Measurements from ENCODE around the gene CELA2A. TPM values are rescaled to one million over a fixed set of nuclear protein-coding genes. Genes with fewer than 3 reads are reported as not detected.

Gene CELA2A
- total RNA-seq, 5 donors from 2014 or later (not counting 1 experiment from before 2014, with no cell fraction given) = 1.3 to 1.8 (median 1.5) TPM; not detected in 2

DNA sequence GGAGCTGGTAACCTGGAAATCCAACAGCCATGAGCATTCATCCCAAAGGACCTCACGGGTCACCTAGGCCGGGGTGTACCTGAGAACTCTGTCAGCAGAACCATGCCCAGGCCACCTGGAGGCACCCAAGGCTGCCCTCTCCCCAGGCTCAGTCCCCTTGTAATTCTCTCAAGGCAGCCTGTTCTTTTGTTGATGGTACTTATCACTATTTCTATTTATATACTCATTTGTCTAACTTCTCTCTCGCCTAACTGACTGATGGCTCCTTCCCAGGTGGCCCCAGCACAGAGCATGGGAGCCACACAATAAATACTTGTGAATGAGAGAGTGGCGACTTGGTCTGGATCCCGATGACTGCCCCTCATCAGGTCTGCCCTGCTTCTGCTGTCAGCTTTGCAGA, 50.7 kb downstream of the CELA2A start:
- no peaks in the 10 kb centered on the region for H3K4me1 ChIP-seq (ENCODE audit: control insufficient read depth in 1 of 2, extremely low read depth in 1 of 2, insufficient read depth in 2 of 2, low read length in 2 of 2)
- Mint-ChIP-seq H3K9me3 (no peaks in the 10 kb centered on the region), H3K27me3 (no peaks in the 10 kb centered on the region), H3K4me1 (peaks cover 0 to 7% (median 5%) of the 10 kb centered on the region in 3 donors), H3K36me3 (peaks cover 24% of the 10 kb centered on the region), H3K27ac (no peak overlapping the region), H3K4me3 (no peak overlapping the region)
- no peaks in the 10 kb centered on the region for H3K27me3 ChIP-seq (replicated peaks in 1 of 2; ENCODE audit: control insufficient read depth in 2 of 2, extremely low read depth in 1 of 2, insufficient read depth in 2 of 2, low read length in 1 of 2)
- H3K36me3 ChIP-seq (ENCODE audit: control insufficient read depth in 2 of 2, extremely low read depth in 1 of 2, insufficient read depth in 1 of 2, low read length in 1 of 2) = peaks cover 5 to 27% of the 10 kb centered on the region in 2 donors
- ChIA-PET POLR2A (no interaction called here), CTCF (no interaction called here)
- DNase-seq (no peak), ATAC-seq (replicated peaks in 1 of 4) (no peak)
- 91% methylated on average over 2 of the region's 5 CpGs for WGBS (ENCODE audit: insufficient coverage)
- H3K9me3 ChIP-seq = no peaks in the 10 kb centered on the region
- no peak overlapping the region for H3K4me3 ChIP-seq (ENCODE audit: control insufficient read depth in 1 of 2, extremely low read depth in 1 of 2, low read length in 1 of 2)
- H3K27ac ChIP-seq (ENCODE audit: low read length) = no peak overlapping the region

DNA sequence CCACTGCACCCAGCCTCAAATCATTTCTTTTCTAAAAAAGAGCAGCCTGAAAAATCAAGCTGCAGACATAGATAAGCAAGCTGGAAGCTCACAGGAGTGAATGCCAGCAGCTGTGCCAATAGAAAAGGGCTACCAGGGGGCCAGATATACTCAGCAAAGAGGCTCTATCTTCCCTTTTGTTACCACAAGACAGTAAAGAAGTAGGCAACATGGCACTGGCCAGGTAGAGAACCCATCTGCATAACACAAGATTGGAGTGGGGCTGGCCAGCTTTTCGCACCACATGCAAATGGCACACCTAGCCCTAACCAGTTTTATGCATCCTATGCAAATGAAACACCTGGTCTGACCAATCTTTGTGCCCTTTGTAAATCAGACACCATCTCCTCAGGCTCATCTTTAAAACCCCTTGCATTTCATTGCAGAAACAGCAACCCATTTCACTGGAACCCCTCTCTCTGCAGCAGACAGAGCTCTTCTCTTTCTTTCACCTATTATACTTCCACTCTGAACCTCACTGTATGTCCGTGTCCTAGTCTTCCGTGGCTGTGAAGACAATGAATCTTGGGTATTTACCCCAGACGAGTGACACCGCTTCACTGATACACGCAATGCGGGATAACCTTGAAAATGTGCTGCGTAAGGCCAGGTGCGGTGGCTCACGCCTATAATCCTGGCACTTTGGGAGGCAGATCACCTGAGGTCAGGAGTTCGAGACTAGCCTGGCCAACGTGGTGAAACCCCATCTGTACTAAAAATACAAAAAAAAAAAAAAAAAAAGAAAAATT, 52.4 kb downstream of the CELA2A start:
- Mint-ChIP-seq H3K4me3 (no peak overlapping the region), H3K4me1 (peaks cover 4 to 8% (median 5%) of the 10 kb centered on the region in 3 donors), H3K9me3 (no peaks in the 10 kb centered on the region), H3K36me3 (peaks cover 35% of the 10 kb centered on the region), H3K27ac (no peak overlapping the region), H3K27me3 (no peaks in the 10 kb centered on the region)
- H3K9me3 ChIP-seq = no peaks in the 10 kb centered on the region
- H3K4me3 ChIP-seq (ENCODE audit: control insufficient read depth in 1 of 2, extremely low read depth in 1 of 2, low read length in 1 of 2) = no peak overlapping the region
- no peaks in the 10 kb centered on the region for H3K4me1 ChIP-seq (ENCODE audit: control insufficient read depth in 1 of 2, extremely low read depth in 1 of 2, insufficient read depth in 2 of 2, low read length in 2 of 2)
- DNase-seq = no peak
- H3K36me3 ChIP-seq (ENCODE audit: control insufficient read depth in 2 of 2, extremely low read depth in 1 of 2, insufficient read depth in 1 of 2, low read length in 1 of 2) = peaks cover 5 to 23% of the 10 kb centered on the region in 2 donors
- CTCF ChIA-PET = no interaction called here
- ATAC-seq (replicated peaks in 1 of 4) = no peak
- no peaks in the 10 kb centered on the region for H3K27me3 ChIP-seq (replicated peaks in 1 of 2; ENCODE audit: control insufficient read depth in 2 of 2, extremely low read depth in 1 of 2, insufficient read depth in 2 of 2, low read length in 1 of 2)
- WGBS (ENCODE audit: insufficient coverage) = over 99% methylated on average over 9 of the region's 12 CpGs
- no peak overlapping the region for H3K27ac ChIP-seq (ENCODE audit: low read length)
- POLR2A ChIA-PET = interaction anchor here in 1 of 2 donors (0.5 kb wide), 1 partner anchor 85 kb away, joined by 3 read pairs; no protein-coding TSS in a partner anchor

DNA sequence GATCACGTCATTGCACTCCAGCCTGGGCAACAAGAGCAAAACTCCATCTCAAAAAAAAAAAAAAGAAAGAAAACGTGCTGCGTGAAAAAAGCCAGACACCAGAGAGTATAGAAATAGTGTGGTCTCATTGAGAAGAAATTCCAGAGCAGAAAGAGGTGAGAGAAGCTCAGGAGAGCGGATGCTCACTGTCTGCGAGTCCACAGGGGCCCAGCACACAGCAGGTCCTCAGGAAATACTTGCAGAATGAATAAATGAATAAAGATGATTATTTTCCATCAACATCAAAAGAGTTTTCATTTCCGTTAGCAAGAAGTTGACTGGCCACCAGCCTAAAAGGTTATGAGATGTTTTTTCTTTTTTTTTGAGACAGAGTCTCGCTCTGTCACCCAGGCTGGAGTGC, 53.1 kb downstream of the CELA2A start:
- H3K36me3 Mint-ChIP-seq = peaks cover 40% of the 10 kb centered on the region

DNA sequence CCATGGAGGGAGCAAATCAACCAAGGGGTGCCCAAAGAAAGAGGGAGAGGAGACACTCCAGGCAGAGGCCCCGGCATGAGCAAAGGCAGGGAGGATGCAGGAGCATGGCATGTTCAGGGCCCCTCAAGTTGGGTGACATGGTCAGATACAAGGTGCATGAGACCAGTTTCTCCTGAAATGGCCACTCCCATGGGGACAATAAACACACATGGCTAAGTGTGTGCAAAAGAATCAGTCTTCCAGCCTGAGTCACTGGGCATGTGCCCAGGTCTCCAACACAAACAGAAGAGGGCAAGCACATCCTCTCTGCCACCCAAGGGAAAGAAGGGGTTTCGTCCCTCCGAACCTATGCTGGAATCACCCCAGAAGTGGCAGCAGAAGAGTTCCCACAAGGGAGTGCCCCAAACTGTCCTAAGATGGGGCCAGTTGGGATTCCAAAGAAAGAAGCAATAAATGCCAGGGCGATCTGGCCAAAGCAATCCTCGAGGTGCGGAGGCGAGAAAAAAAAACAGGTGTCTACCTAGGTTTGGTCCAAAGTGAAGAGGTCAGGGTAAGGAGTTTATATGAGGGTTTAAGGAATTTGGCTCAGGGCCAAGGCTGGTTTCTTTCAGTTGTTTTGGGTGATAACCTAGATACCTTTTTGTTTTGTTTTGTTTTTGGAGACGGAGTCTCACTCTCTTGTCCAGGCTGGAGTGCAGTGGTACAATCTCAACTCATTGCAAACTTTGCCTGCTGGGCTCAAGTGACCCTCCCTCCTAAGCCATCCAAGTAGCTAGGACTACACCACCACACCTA, 54.3 kb downstream of the CELA2A start:
- 99% methylated on average over 7 of the region's 8 CpGs for WGBS (ENCODE audit: insufficient coverage)
- no peaks in the 10 kb centered on the region for H3K9me3 Mint-ChIP-seq
- POLR2A ChIA-PET = no interaction called here
- Histone ChIP-seq H3K4me1 (ENCODE audit: control insufficient read depth in 1 of 2, extremely low read depth in 1 of 2, insufficient read depth in 2 of 2, low read length in 2 of 2) (peaks cover 2 to 7% of the 10 kb centered on the region in 2 experiments), H3K27me3 (replicated peaks in 1 of 2; ENCODE audit: control insufficient read depth in 2 of 2, extremely low read depth in 1 of 2, insufficient read depth in 2 of 2, low read length in 1 of 2) (no peaks in the 10 kb centered on the region), H3K4me3 (ENCODE audit: control insufficient read depth in 1 of 2, extremely low read depth in 1 of 2, low read length in 1 of 2) (no peak overlapping the region), H3K27ac (ENCODE audit: low read length) (no peak overlapping the region), H3K9me3 (no peaks in the 10 kb centered on the region), H3K36me3 (ENCODE audit: control insufficient read depth in 2 of 2, extremely low read depth in 1 of 2, insufficient read depth in 1 of 2, low read length in 1 of 2) (peaks cover 0 to 15% of the 10 kb centered on the region in 2 donors)
- no peak overlapping the region for H3K27ac Mint-ChIP-seq
- no peak for DNase-seq
- CTCF ChIA-PET = no interaction called here
- H3K4me1 Mint-ChIP-seq = peaks cover 12 to 24% (median 20%) of the 10 kb centered on the region in 3 donors
- peaks cover 46% of the 10 kb centered on the region for H3K36me3 Mint-ChIP-seq
- H3K4me3 Mint-ChIP-seq = no peak overlapping the region
- H3K27me3 Mint-ChIP-seq = no peaks in the 10 kb centered on the region
- no peak for ATAC-seq (replicated peaks in 1 of 4)

More for the DNA sequence above, 53.1 kb downstream of the CELA2A start:
- no peaks in the 10 kb centered on the region for H3K27me3 ChIP-seq (replicated peaks in 1 of 2; ENCODE audit: control insufficient read depth in 2 of 2, extremely low read depth in 1 of 2, insufficient read depth in 2 of 2, low read length in 1 of 2)
- Mint-ChIP-seq H3K27me3 (no peaks in the 10 kb centered on the region), H3K9me3 (no peaks in the 10 kb centered on the region), H3K4me3 (no peak overlapping the region), H3K4me1 (peaks cover 5 to 15% (median 10%) of the 10 kb centered on the region in 3 donors), H3K27ac (no peak overlapping the region)
- DNase-seq (no peak), ATAC-seq (replicated peaks in 1 of 4) (no peak)
- peaks cover 0 to under 1% of the 10 kb centered on the region in 2 experiments for H3K4me1 ChIP-seq (ENCODE audit: control insufficient read depth in 1 of 2, extremely low read depth in 1 of 2, insufficient read depth in 2 of 2, low read length in 2 of 2)
- H3K36me3 ChIP-seq (ENCODE audit: control insufficient read depth in 2 of 2, extremely low read depth in 1 of 2, insufficient read depth in 1 of 2, low read length in 1 of 2) = peaks cover 0 to 24% of the 10 kb centered on the region in 2 donors
- WGBS (ENCODE audit: insufficient coverage) = no CpG with 5 or more reads among the region's 7 CpGs
- H3K27ac ChIP-seq (ENCODE audit: low read length) = no peak overlapping the region
- ChIA-PET CTCF (no interaction called here), POLR2A (no interaction called here)
- no peak overlapping the region for H3K4me3 ChIP-seq (ENCODE audit: control insufficient read depth in 1 of 2, extremely low read depth in 1 of 2, low read length in 1 of 2)
- H3K9me3 ChIP-seq = no peaks in the 10 kb centered on the region

DNA sequence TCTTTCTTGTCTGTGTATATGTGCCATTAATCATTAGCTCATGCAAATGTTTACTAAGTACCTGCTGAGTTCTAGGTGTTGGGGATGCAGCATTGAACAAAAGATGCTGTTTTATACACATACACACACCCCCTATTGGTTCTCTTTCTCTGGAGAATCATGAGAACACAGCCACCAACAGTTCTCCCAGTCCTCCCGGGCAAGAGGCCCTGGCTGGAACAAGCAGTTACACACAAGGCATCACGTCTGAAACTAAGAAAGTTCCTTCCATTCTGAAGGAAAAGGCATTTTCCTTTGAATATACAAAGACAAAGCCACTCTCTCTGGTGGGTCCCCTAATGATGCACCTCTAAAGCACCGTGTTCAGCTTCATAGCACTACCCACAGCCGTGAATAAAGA, 56.7 kb downstream of the CELA2A start:
- no peak for ATAC-seq (replicated peaks in 1 of 4)
- Histone ChIP-seq H3K9me3 (no peaks in the 10 kb centered on the region), H3K36me3 (ENCODE audit: control insufficient read depth in 2 of 2, extremely low read depth in 1 of 2, insufficient read depth in 1 of 2, low read length in 1 of 2) (peaks cover 3 to 6% of the 10 kb centered on the region in 2 donors), H3K27me3 (replicated peaks in 1 of 2; ENCODE audit: control insufficient read depth in 2 of 2, extremely low read depth in 1 of 2, insufficient read depth in 2 of 2, low read length in 1 of 2) (no peaks in the 10 kb centered on the region), H3K27ac (ENCODE audit: low read length) (no peak overlapping the region), H3K4me1 (ENCODE audit: control insufficient read depth in 1 of 2, extremely low read depth in 1 of 2, insufficient read depth in 2 of 2, low read length in 2 of 2) (peaks cover 2 to 7% of the 10 kb centered on the region in 2 experiments), H3K4me3 (ENCODE audit: control insufficient read depth in 1 of 2, extremely low read depth in 1 of 2, low read length in 1 of 2) (no peak overlapping the region)
- ChIA-PET POLR2A (no interaction called here), CTCF (interaction anchor here in 1 of 2 donors (0.6 kb wide), 1 partner anchor 152 kb away, joined by 3 read pairs; no protein-coding TSS in a partner anchor)
- WGBS (ENCODE audit: insufficient coverage) = 94% methylated on average over 3 of the region's 4 CpGs
- no peak for DNase-seq
- H3K27me3 Mint-ChIP-seq = no peaks in the 10 kb centered on the region
- H3K9me3 Mint-ChIP-seq = no peaks in the 10 kb centered on the region
- H3K36me3 Mint-ChIP-seq = peaks cover 56% of the 10 kb centered on the region
- H3K4me3 Mint-ChIP-seq = no peak overlapping the region
- no peak overlapping the region for H3K27ac Mint-ChIP-seq
- H3K4me1 Mint-ChIP-seq = peaks cover 18 to 28% (median 24%) of the 10 kb centered on the region in 3 donors

DNA sequence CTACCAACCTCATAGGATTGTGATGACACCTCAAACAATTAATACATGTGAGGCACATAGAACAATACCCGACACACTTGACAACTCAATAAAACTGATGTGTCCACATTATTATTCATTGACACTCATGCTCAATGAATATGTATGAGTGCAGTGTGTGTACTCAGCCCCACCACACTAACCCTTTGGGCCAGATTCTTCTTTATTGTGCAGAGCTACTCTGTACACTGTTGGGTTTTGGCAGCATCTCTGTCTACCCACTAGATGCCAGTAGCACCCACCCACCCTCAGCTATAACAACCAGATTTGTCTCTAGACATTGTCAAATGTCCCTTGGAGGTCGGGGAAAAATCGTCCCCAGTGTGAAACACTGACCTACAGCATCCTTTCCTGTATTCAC, 57.4 kb downstream of the CELA2A start:
- ChIA-PET CTCF (no interaction called here), POLR2A (no interaction called here)
- Histone ChIP-seq H3K27me3 (replicated peaks in 1 of 2; ENCODE audit: control insufficient read depth in 2 of 2, extremely low read depth in 1 of 2, insufficient read depth in 2 of 2, low read length in 1 of 2) (no peaks in the 10 kb centered on the region), H3K36me3 (ENCODE audit: control insufficient read depth in 2 of 2, extremely low read depth in 1 of 2, insufficient read depth in 1 of 2, low read length in 1 of 2) (peaks cover 3 to 6% of the 10 kb centered on the region in 2 donors), H3K27ac (ENCODE audit: low read length) (no peak overlapping the region), H3K4me3 (ENCODE audit: control insufficient read depth in 1 of 2, extremely low read depth in 1 of 2, low read length in 1 of 2) (no peak overlapping the region), H3K4me1 (ENCODE audit: control insufficient read depth in 1 of 2, extremely low read depth in 1 of 2, insufficient read depth in 2 of 2, low read length in 2 of 2) (peaks cover 2 to 7% of the 10 kb centered on the region in 2 experiments), H3K9me3 (no peaks in the 10 kb centered on the region)
- Mint-ChIP-seq H3K4me3 (no peak overlapping the region), H3K9me3 (no peaks in the 10 kb centered on the region), H3K36me3 (peaks cover 59% of the 10 kb centered on the region), H3K4me1 (peaks cover 18 to 31% (median 24%) of the 10 kb centered on the region in 3 donors), H3K27me3 (no peaks in the 10 kb centered on the region), H3K27ac (no peak overlapping the region)
- DNase-seq (no peak), ATAC-seq (replicated peaks in 1 of 4) (no peak)
- 94% methylated on average over 2 of the region's 3 CpGs for WGBS (ENCODE audit: insufficient coverage)
